Stimulated activated CD4-positive, alpha-beta T cell treated with anti-CD3 and anti-CD28 coated beads, TNF-alpha, amount 100 ng/mL, for 24 hours (primary cell): ENCODE data around the gene YARS2.
A peak's percentile ranks its signal among the peaks of the same experiment; 100 is the strongest.

Experiments
- DNase-seq, 3 experiments: peaks; one replicate each; pipeline ENCODE4 v3.0.0-alpha.2; 2020; ENCODE audit warnings: low read depth in 3 of 3

Gene YARS2

DNA sequence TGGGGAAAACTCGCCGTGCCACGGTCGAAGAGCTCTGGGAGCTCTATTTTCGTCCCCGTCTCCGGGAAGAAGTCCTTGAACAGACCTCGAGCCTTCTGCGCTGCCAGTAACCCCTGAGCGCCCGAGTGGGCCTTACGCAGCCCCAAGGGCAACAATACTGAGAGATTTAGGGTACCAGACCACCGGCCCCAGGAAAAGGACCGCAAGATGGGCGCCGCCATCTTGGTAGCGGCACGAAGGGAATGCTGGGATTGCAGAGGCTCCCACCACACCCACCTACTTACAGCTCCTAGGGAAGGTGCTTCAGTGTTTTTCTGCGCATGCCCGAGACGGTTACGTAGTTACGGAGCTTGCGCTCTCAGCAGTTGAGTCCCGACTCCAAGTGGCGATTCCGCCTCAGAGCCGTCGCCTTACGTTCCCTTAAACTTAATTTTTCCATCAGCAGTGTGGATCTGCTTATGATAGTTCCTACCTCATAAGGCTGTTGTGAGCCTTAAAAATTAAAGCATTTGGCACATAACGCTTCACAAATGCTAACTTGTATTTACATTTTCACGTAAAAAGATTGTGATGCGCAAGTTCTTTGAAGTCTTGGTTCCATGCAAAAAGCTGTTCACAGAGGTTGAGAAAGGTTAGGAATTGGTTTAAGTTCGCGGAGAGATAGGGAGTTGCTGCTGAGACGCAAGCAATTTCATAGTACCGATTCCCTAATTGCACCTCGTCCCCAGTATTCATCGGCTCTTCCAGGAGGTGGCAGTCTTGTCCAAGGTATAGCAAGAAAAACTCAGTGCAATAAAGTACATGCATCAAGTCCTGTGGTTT lies at the start of gene YARS2:
YARS2 (minus strand) TSS at position 244 of the 822 bp plus-strand sequence; CDS start at position 221, 23 bp downstream.
- peak; percentile 84 to 89 (median 85) for DNase-seq

DNA sequence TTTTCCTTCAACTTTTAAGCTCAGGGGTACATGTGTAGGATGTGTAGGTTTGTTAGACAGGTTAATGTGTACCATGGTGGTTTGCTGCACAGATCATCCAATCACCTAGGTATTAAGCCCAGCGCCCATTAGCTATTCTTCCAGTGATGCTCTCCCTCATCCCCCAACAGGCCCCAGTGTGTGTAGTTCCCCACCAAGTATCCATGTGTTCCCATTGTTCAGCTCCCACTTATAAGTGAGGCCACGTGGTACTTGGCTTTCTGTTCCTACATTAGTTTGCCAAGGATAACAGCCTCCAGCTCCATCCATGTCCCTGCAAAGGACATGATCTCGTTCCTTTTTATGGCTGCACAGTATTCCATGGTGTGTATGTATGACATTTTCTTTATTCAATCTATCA lies 48.6 kb upstream of the YARS2 start:
- no peak for DNase-seq

DNA sequence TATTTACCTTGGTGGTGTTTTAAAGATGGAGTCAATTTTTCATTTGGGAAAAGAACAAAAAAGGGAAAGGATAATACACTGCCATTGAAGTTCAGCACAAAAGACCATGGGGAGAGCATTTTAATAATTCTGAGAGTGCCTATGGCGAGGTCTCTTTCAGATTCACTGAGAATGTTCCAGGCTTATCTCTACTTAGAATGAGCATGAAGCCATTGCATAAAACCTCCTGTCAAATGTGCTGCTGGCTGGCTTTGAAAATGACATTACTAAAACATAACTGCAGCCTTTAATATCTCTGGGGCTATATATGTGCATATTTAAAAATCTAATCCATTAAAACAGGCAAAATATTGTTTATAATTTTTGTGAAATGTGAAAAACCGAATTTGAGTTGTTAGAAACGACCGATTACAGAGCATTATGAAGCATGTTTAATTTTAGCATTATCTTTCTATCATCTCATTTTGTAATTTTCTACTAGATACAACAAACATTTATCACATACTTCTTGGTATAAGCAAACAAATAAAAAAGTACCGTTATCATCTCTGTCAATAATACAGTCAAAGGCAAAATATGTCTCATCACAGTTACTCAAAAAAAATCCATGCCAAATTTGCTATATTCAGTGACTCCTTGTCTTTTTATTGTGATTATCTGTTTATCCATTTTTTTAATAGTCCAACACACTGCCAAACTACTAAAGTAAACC lies 45.7 kb upstream of the YARS2 start:
- no peak for DNase-seq

DNA sequence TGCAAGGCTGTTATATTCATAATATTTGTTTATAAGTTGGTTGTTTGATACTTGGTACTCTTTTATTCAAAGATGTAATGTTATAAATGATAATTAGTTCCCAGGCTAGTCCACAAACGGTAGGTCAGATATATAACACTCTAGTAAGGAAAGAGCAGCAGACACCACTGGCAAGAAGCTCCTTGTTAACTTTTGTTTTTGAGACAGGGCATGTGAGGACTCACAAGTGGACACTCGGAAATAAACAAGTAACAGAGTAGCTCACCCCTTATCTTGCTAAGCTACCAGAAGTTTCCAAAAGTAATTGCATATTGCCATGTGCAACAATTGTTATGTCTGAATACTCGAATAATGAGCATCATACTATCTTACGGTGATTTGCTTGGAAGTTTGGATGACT lies 38.6 kb upstream of the YARS2 start:
- DNase-seq: no peak

DNA sequence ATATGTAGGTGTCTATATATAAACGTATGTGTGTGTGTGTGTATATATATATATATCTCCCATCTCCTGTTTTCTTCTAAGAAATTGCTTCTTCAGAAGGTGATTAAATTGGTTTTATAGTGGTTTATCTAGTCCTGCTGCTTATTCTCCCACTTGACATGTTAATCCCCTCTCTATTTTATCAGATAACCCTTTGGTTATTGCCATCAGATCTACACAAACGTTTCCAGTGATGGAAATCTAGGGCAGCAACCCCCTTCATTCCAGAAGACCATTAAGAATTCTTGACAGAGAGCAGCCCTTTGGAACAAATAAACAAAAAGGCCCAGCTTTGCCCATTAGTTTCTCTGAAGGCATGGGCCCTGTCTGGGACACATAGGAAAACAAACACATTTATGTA lies 34.2 kb upstream of the YARS2 start:
- no peak for DNase-seq

DNA sequence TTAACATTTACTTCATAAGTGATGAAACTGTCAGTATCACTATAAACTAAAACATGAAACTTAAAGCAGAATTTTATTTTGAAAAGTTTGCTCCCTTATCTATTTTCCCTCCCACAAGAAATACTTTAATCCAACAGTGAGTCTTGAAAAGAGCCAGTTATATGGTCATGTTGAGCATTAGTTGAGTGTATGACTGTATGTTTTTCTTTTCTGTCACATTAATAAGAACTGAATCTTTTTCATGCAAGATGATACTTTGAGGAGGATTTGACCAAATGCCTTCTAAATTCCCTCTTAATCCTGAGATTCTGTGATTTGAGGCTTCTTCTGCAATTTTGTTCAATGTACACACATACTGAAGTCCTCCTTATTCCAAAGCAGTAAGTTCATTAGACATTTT lies 33.7 kb upstream of the YARS2 start:
- no peak for DNase-seq

DNA sequence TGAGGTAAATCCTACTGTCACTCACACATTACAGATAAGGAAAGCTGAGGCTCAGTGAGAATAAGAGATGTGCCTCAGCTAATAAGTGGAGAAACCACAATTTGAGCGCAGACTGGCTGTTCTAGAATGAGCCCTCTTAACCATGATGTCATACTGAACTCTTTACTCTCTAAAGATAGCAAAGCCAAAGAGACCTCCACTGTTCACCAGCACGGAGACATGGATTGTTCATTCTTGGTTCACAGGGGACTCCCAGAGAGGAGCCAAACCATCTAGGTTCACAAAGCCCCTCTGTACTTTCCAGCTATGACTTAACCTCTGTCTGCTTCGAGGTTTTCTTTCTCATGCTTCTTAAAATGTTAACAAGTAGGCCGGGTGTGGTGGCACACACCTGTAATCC lies 32.7 kb upstream of the YARS2 start:
- no peak for DNase-seq

DNA sequence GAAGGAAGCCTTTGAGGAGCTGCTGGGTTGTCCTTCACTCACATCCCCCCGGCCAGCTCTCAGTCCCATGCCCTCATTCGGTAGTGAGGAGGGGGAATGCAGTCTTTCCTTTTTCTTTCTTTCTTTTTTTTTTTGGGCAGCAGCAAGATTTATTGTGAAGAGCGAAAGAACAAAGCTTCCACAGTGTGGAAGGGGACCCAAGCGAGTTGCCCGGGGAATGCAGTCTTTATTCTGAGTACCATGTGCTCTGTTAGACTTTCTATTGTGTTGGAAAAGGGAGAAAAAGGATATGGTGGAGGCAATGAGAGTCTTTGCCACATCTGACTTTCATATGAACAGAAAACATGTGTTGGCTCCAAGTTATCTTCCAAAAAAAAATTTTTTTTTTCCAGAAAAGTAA lies 29.9 kb upstream of the YARS2 start:
- DNase-seq: no peak

DNA sequence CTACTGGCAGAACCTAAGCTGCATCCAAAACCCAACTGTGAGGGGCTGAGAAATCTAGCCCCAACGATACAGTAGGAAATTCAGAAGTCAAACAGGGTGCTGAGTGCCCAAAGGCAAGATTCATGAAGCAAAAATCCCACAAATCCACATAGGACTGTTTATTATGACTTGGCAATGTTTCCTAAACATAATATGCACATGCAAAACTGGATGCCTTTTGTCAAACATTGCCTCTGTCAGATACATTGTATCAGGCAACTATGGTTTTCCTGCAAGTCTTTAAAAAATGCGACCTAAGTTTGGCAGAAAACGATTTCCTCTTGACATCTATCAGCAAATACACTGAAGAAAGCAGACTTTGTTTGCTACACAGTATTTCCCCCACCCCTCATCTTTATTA lies 27.3 kb upstream of the YARS2 start:
- DNase-seq: no peak

DNA sequence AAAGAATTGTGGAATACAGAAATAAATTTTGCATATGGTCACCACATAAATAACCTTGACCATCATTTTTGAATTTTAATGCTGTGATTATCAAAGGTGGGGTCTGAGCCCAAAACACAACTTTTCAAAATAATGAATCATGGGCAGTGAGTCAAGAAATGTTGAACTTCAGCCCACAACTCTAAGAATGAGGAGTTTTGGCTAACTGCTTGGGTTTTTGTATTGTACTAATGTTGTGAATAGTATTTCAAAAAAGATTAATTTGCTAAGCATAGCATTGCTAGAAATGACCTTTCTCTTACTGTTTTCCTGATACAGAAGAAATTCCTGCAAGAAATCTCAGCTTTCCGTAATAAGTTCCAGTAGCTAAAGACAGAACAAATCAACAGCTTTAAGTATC lies 24.4 kb upstream of the YARS2 start:
- no peak for DNase-seq

DNA sequence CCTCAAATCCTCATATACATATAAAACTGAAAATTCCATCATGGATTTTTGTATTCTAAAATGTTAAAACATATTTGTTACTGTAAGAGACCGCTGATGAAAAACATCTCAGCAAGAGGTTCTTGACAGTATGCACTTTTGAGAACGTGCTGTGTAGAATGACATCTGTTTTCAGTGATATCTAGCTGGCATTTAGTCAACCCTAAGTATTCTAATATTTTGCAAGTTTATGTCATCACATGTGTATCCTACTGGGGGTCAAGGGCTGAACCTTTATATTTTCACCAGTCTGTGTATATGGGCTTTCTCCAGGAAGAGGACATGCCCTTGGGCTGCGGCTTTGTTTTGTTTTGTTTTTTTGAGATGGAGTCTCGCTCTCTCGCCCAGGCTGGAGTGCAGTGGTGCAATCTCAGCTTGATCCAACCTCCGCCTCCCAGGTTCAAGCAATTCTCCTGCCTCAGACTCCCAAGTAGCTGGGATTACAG lies 22.0 kb upstream of the YARS2 start:
- DNase-seq: no peak

DNA sequence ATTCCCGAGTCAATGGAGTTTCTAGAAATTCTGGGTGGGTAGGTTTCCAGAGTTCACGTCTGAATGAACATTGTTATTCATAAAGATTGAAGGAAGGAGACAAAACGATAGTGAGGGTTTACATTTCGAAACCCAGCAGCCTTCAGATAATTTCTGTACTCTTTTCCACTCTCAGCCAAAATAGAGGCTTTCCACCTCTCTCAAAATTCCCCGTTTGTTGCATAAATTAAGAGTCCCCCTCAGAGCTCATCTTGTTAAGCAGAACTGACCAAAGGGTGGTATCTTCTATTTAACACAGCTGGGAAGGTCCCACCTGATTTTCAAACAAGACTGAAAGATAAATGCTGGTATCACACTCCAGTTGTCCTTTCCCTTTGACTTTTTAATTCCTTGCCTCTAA lies 21.5 kb upstream of the YARS2 start:
- DNase-seq: no peak

DNA sequence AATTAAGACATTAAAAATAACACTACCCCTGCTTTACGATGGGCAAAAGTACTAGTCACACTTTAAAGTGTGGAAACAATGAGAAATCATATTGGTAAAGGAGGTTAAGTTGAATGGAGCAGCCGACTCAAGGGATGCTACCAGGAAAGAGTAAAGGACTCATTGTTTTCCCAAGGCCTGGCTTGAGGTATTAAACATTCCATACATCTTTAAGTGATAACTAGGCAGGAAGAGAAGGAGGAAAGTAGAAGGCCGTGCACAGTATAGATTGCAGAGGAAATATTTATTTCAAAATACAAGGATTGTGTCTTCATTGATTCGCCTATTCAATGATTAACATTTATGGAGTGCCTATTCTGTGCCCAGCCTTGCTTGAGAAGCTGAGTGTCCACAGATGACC lies 20.6 kb upstream of the YARS2 start:
- no peak for DNase-seq

DNA sequence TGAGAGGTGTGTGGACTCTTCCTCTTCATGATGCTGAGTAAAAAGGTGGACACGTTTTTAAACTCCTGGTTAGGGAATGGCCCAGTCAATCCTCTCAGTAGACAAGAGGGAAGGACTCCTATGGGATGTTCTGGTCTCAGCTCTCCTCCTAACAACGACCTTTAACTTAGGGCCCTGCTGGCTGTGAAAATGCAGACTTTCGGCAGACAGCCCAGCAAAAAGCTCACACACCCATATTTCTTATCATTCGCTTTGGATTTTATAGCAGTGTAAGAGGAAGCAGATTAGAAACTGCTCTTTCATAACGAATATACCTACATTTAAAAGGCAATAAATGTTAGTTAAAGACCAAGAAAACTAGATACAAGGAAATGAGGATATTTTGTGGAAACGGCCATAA lies 18.0 kb upstream of the YARS2 start:
- DNase-seq: no peak

DNA sequence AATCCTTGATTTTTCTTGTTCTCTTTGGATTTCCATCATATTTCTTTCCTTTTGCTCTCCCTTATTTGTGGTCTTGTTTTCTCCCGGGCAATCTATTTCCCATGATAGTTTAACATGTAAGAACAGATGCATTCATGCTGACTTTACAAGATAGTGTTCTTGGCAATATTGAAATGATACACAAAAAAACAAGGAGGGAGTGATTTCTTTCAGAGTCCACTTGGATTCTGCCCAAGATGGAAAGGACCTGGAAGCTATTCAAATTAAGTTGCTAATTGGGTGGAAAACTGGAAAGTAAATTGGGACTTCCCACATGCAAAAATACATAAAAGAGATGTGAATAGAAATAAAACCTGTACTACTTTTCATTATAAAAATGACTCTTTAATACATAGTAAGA lies 14.4 kb upstream of the YARS2 start:
- no peak for DNase-seq

DNA sequence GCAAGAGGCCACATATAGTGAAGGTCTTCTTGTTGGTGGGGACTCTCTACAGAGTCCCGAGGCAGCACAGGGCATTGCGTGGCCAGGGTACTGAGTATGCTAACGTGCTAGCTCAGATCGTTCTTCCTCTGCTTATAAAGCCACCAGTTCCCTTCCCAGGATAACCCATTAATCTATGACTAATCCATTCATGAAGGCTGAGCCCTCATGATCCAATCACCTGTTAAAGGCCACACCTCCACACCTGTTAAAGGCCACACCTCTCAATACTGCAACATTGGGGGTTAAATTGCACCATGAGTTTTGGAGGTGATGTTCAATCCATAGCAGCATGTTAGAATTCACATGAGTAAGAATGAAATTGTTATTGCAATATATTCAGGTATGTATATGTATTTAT lies 12.8 kb upstream of the YARS2 start:
- DNase-seq: no peak

DNA sequence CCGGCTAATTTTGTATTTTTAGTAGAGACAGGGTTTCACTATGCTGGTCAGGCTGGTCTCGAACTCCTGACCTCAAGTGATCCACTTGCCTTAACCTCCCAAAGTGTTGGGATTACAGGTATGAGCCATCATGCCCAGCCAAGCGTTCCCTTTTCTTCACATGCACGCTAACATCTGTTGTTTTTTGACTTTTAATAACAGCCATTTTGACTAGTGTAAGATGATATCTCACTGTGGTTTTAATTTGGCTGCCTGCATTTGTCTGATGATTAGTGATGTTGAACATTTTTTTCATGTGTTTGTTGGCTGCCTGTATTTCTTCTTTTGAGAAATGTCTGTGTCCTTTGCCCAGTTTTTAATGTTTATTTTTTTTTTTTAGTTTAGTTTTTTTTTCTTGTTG lies 10.2 kb upstream of the YARS2 start:
- DNase-seq: no peak

DNA sequence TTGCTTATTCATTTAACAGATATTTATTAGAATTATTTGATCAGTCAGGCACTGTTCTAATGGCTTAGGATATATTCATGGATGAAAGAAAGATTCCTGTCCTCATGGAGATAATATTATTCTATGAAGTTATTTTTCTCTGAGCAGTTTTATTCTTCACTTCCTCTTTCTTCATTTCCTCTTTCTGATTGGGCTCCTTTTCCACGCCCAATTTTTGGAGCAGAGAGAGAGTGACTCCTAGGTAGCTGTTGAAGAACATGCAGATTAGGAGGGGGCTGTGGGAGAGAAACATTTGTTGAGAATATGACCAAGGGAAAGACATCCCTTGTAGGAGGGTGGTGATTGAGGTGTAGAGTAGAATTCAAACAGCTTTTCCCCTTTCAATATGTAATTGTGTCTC lies 6.0 kb upstream of the YARS2 start:
- DNase-seq: no peak

DNA sequence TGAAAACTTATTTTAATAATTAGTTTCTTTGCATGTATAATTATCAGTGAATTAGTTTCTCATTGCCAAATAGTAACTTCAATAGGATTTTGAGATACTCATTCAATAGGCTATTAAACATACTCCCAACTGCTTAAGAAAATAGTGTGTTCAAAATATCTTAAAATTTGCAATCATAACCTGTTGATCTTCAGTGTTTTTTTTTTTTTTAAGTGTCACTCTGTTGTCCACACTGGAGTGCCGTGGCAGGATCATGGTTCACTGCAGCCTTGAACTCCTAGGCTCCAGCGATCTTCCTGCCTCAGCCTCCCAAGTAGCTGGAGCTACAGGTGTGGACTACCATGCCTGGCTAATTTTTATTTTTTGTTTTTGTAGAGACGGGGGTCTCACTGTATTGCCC lies 1.5 kb upstream of the YARS2 start:
- no peak for DNase-seq

DNA sequence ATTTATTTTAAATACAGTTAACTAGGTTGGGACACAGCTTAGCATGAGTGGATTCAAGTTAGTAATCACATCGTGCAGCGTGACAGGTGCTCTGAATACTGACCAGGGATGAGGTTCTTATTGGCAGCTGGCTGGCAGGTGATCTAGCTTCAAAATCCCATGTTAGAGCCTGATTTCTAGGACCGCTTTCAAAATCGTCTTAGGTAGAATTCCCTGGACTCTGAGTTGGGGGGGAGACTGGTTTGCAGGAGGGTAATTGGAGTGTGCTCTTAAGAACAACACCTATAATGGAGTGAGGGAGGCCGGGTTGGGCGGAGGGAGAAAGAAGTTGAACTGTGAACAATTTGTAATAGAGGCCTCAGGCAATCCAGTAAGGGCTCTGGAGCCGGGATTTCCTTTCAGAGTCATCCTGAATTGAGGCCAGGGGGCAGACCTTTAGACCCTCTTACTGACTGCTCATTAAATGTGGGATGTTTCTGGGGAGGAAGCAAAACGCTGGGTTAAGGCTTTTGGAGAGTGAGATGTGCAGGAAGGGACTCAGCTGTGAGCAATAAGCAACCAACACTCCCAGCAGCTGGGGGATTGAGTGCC lies 874 bp upstream of the YARS2 start:
- DNase-seq: no peak

DNA sequence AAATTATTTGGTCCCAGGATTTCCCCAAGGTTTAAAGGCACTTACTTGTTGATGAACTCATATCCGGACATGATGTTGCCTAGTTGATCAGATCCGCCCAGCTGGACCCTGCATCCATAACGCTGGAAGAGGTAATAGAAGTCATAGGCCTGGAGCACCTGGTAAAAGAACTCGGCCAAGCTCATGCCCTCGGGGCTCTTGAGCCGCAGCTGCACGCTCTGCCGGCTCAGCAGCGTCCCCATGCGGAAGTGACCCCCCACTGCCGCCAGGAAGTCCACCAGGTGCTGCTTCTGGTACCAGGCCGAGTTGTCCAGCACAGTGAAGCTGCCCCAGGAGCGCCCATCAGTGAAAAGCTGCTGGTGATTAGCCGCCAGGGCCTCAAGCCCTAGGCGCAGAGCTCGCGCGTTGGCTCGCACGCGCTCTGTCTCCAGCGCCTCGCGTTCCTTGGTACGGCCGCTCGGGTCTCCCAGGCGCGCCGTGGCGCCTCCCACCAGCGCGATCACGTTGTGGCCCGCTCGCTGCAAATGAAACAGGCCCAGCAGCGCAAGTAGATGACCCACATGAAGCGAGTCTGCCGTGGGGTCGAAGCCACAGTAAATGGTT lies 545 bp downstream of the YARS2 start:
- DNase-seq: peak; percentile 44 to 70 (median 48)

DNA sequence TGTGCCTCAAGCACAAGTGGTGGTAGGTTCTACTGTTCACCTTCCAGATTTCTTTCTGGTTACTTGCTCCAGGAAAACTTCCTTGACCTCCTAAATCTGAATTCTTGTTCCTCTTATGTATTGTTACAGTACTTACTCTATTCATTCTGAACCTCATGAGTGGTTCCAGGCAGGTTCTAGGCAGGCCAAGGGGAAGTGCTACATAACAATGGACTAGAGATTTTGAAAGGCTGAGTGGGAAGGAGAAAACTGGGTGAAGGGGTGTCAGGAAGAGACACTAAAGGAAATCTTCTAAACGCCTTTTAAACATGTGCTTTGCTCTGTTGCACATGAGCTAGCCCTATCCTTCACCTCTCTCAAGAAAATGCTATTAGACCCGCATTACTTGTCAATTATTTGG lies 1.6 kb downstream of the YARS2 start:
- no peak for DNase-seq

DNA sequence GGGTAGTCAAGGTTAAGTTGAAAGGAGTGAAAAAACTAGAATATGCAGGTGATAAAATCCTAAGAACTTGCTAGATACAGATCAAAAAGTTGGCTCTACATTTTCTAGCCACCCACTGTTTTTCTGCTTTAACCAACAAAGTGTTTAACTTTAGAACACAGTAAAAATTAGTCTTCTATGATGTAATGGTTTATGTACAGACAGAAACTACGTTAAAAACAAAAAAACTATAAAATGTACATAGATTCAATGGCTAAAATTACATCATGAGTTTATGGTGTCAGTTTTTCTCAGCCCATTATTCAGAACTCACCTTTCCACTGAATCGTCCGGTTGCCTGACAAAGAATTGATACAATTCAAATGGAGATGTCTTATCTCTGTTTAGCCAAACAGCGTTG lies 2.1 kb downstream of the YARS2 start:
- no peak for DNase-seq
